Measurements from ENCODE around the gene PARP4.
"Not testable (repeated sequence)": the region's sequence is repeated elsewhere in the genome, so short reads cannot be mapped to it uniquely, and the experiment has no call there.

Gene PARP4

GRCh38 chr13:24489721-24490120 is 22.9 kb downstream of the PARP4 start:
- no peak for DNase-seq (ENCODE audit: low read depth)
- no peak overlapping the region for H3K4me3 ChIP-seq (ENCODE audit: low read length)
- no peak for TF ChIP-seq CTCF (IDR thresholded peaks at IDR 0.05; ENCODE audit: insufficient read depth, low read depth, low read length, missing control alignments)

- DNase-seq (ENCODE audit: low read depth); H3K4me3 ChIP-seq (ENCODE audit: low read length): not testable (repeated sequence)
Observed at GRCh38 chr13:24488092-24488491, 24.5 kb downstream of the PARP4 start.

GRCh38 chr13:24486017-24486657 is 26.4 kb downstream of the PARP4 start:
- H3K4me3 ChIP-seq (ENCODE audit: low read length); DNase-seq (ENCODE audit: low read depth): not testable (repeated sequence)

GRCh38 chr13:24473686-24474085 is 38.9 kb downstream of the PARP4 start:
- H3K4me3 ChIP-seq (ENCODE audit: low read length) = no peak overlapping the region
- no peak for DNase-seq (ENCODE audit: low read depth)
- no peak for TF ChIP-seq CTCF (IDR thresholded peaks at IDR 0.05; ENCODE audit: insufficient read depth, low read depth, low read length, missing control alignments)

GRCh38 chr13:24472129-24472528 is 40.4 kb downstream of the PARP4 start:
- H3K4me3 ChIP-seq (ENCODE audit: low read length) = not testable (repeated sequence)

GRCh38 chr13:24463078-24463477 is 49.5 kb downstream of the PARP4 start:
- H3K4me3 ChIP-seq (ENCODE audit: low read length) = no peak overlapping the region
- TF ChIP-seq CTCF (IDR thresholded peaks at IDR 0.05; ENCODE audit: insufficient read depth, low read depth, low read length, missing control alignments) = no peak

More at GRCh38 chr13:24472129-24472528, 40.4 kb downstream of the PARP4 start:
- not testable (repeated sequence) for DNase-seq (ENCODE audit: low read depth)

GRCh38 chr13:24460256-24460655 is 52.3 kb downstream of the PARP4 start:
- no peak for TF ChIP-seq CTCF (IDR thresholded peaks at IDR 0.05; ENCODE audit: insufficient read depth, low read depth, low read length, missing control alignments)
- DNase-seq (ENCODE audit: low read depth) = no peak
- H3K4me3 ChIP-seq (ENCODE audit: low read length) = no peak overlapping the region

More at GRCh38 chr13:24463078-24463477, 49.5 kb downstream of the PARP4 start:
- DNase-seq (ENCODE audit: low read depth) = no peak

GRCh38 chr13:24459726-24460125 is 52.9 kb downstream of the PARP4 start:
- TF ChIP-seq CTCF (IDR thresholded peaks at IDR 0.05; ENCODE audit: insufficient read depth, low read depth, low read length, missing control alignments) = no peak
- H3K4me3 ChIP-seq (ENCODE audit: low read length) = no peak overlapping the region
- no peak for DNase-seq (ENCODE audit: low read depth)

GRCh38 chr13:24459234-24459633 is 53.3 kb downstream of the PARP4 start:
- TF ChIP-seq CTCF (IDR thresholded peaks at IDR 0.05; ENCODE audit: insufficient read depth, low read depth, low read length, missing control alignments) = no peak
- no peak overlapping the region for H3K4me3 ChIP-seq (ENCODE audit: low read length)
- no peak for DNase-seq (ENCODE audit: low read depth)

Measured in epithelial cell of esophagus (primary cell).